Gastrocnemius medialis (tissue), 4 donors: Measurements from ENCODE around the gene AFG1L. TPM values are rescaled to one million over a fixed set of nuclear protein-coding genes. Genes with fewer than 3 reads are reported as not detected.
"Not testable (repeated sequence)": the region's sequence is repeated elsewhere in the genome, so short reads cannot be mapped to it uniquely, and the experiment has no call there.

Source experiments
- ATAC-seq, 2 donors: fragments of 150-250 bp; one replicate each; pipeline ENCODE4 v1.9.1; 2016
- DNase-seq, 2 donors: peaks; one replicate each; pipeline ENCODE4 v3.0.0-alpha.2; 2019
- H3K27ac ChIP-seq, 4 donors: fragments of 200-600 bp; sonication (generic); 1 replicate in 1 of 4; 2 replicates in 3 of 4; pipeline ENCODE4 v1.5.1; 2016 to 2018; ENCODE audit warnings: mild to moderate bottlenecking in 2 of 4, moderate library complexity in 1 of 4
- H3K27me3 ChIP-seq, 3 donors: fragments of 200-600 bp; sonication (generic) in 2 of 3; 1 replicate in 1 of 3; 2 replicates in 2 of 3; pipeline versions ENCODE4 v1.5.1 to v1.6.0; 2016 to 2019; ENCODE audit warnings: mild to moderate bottlenecking in 1 of 3, moderate library complexity in 1 of 3
- H3K36me3 ChIP-seq, 2 donors: fragments of 200-600 bp; sonication (generic) in 1 of 2; one replicate each; pipeline ENCODE4 v1.5.1; 2017 to 2018
- H3K4me1 ChIP-seq, 2 donors: fragments of 200-600 bp; sonication (generic) in 1 of 2; one replicate each; pipeline ENCODE4 v1.5.1; 2016 to 2017; ENCODE audit warnings: mild to moderate bottlenecking in 2 of 2
- H3K4me3 ChIP-seq, 4 donors: fragments of 200-600 bp; sonication (generic) in 3 of 4; 1 replicate in 1 of 4; 2 replicates in 3 of 4; pipeline ENCODE4 v1.5.1; 2016 to 2019; ENCODE audit warnings: mild to moderate bottlenecking in 2 of 4
- H3K9me3 ChIP-seq, 3 donors: fragments of 200-600 bp; sonication (generic) in 2 of 3; 1 replicate in 1 of 3; 2 replicates in 2 of 3; pipeline ENCODE4 v1.5.1; 2016 to 2019
- POLR2A ChIP-seq, 2 donors: fragments of 450-650 bp; IDR thresholded peaks; one replicate each; pipeline ENCODE4 v1.6.1; 2017; ENCODE audit warnings: antibody characterized with exemption in 2 of 2, mild to moderate bottlenecking in 2 of 2, moderate library complexity in 2 of 2
- in situ Hi-C, 4 donors: fragments of 200-750 bp; cut with MboI; loops; one replicate each; pipeline versions ENCODE4 v1.15.0 to v1.8.0; 2017; ENCODE audit warnings: low sequenced_read_pairs in 4 of 4
- intact Hi-C: fragments of 100-400 bp; cut with DNase I; formaldehyde crosslinking; loops from one replicate; pipeline ENCODE4 v1.15.1; 2023; ENCODE audit warnings: low total_unique reads
- total RNA-seq, 4 donors: library from RNA; depleted of rRNA; stranded (reverse); fragments of >200 nt; gene quantifications; one replicate each; pipeline versions ENCODE4 v1.1.0 to v1.2.3, GENCODE V29; 2016
- TF ChIP-seq, protein P1 (sequence below), 5 experiments: fragments of 450-650 bp in 3 of 5; fragments of 200-600 bp in 2 of 5; sonication (generic) in 2 of 5; IDR thresholded peaks in 4 of 5; conservative IDR thresholded peaks in 1 of 5; 1 replicate in 4 of 5; 2 replicates in 1 of 5; pipeline ENCODE4 v1.5.1; 2016 to 2019; ENCODE audit warnings: antibody characterized with exemption in 5 of 5, mild to moderate bottlenecking in 3 of 5, moderate library complexity in 3 of 5

AFG1L gene
- total RNA-seq, 4 donors from 2014 or later: 2.1 to 7.0 (median 2.6) TPM

DNA sequence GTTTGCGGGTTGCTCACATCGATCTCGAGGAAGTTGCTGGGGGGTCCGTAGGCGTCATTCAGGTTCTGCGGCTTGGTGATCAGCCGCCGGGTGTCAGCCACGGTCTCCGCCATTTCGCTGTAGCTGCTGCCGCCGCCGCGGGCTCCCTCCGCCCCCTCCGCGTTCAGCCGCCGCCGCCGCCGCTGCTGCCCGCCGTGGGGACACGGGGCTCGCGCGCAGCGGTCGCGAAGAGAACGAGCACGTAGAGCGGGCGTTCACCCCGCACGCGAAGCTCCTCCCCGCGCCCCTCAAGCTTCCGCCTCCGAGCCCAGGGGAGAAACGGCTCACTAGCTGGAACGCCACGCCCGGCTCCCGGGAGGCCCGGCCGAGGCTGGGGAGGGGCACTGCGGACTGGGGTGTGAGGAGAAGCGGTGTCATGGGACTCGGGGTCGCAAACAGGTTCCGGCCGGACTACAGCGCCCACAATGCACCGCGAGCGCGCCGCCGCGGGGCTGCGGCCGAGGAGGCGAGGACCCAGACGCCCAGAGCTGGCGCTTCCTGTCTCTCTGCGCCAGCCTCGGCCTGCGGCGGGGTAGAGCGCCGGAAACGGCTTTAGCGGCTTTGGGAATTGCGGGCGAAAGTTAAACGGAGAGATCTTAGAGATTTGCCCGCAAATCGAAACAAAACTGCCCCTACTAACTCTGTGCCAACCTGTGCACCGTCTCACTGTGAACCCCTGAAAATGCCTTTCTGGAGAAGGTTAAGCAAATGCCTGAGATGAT, 33.9 kb upstream of the AFG1L start, which contains the start of gene SNX3:
Gene SNX3 (minus strand): TSS at position 232 of the 761 bp plus-strand sequence. CDS start 119 bp downstream, at position 113.
- Histone ChIP-seq H3K4me3 (peak within 1 kb of the TSS; percentile 68 to 97 (median 90)), H3K27me3 (no peaks in the 10 kb centered on the region), H3K9me3 (no peaks in the 10 kb centered on the region), H3K4me1 (peaks cover 30 to 31% of the 10 kb centered on the region in 2 donors), H3K27ac (peak within 1 kb of the TSS; percentile 96 to 99 (median 98)), H3K36me3 (no peaks in the 10 kb centered on the region)
- DNase-seq: peak; percentile 96 to 97
- in situ Hi-C loops (no loop called here), intact Hi-C loops (loop anchor here (1.0 to 10.0 kb wide), 5 partner anchors 33 to 834 kb away; partner anchors contain the start of genes CEP57L1, SEC63 and SESN1)
- ATAC-seq: peak; percentile 93 to 95
- peak; percentile 88 to 94 for TF ChIP-seq POLR2A (IDR thresholded peaks at IDR 0.05)
- TF ChIP-seq, protein P1, sequence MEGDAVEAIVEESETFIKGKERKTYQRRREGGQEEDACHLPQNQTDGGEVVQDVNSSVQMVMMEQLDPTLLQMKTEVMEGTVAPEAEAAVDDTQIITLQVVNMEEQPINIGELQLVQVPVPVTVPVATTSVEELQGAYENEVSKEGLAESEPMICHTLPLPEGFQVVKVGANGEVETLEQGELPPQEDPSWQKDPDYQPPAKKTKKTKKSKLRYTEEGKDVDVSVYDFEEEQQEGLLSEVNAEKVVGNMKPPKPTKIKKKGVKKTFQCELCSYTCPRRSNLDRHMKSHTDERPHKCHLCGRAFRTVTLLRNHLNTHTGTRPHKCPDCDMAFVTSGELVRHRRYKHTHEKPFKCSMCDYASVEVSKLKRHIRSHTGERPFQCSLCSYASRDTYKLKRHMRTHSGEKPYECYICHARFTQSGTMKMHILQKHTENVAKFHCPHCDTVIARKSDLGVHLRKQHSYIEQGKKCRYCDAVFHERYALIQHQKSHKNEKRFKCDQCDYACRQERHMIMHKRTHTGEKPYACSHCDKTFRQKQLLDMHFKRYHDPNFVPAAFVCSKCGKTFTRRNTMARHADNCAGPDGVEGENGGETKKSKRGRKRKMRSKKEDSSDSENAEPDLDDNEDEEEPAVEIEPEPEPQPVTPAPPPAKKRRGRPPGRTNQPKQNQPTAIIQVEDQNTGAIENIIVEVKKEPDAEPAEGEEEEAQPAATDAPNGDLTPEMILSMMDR (IDR thresholded peaks at IDR 0.05 in 4 of 5, conservative IDR thresholded peaks at IDR 0.05 in 1 of 5): peak in 2 of 5 experiments; percentile 25 to 26

DNA sequence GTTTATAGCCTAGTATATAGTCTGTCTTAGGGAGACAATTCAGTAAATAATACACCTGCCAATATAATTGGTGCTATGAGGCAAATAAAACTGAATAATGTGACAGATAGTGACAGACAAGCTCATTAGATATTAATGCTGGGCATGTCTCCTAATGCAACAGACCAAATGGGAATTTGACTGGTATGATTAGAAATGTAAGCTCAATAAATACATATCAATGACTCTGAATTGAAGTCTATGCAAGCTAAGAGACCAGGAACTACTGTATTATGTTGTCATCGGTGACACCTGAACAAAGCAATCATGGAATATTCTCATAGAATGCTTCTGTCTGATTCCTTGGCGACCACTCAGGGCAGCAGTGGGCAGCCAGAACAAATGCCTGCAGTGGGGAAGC, 31.5 kb upstream of the AFG1L start:
- H3K9me3 ChIP-seq: no peaks in the 10 kb centered on the region
- in situ Hi-C loops: no loop called here
- no peak overlapping the region for H3K4me3 ChIP-seq
- no peak overlapping the region for H3K27ac ChIP-seq
- TF ChIP-seq POLR2A (IDR thresholded peaks at IDR 0.05): no peak
- TF ChIP-seq, protein P1 (IDR thresholded peaks at IDR 0.05 in 4 of 5, conservative IDR thresholded peaks at IDR 0.05 in 1 of 5): no peak
- H3K4me1 ChIP-seq: peaks cover 12 to 15% of the 10 kb centered on the region in 2 donors
- ATAC-seq (no peak), DNase-seq (no peak)
- H3K27me3 ChIP-seq: no peaks in the 10 kb centered on the region
- intact Hi-C loops: loop anchor here (5.0 to 10.0 kb wide), 3 partner anchors 131 to 831 kb away; partner anchors contain the start of genes CEP57L1, SEC63 and SESN1
- no peaks in the 10 kb centered on the region for H3K36me3 ChIP-seq

DNA sequence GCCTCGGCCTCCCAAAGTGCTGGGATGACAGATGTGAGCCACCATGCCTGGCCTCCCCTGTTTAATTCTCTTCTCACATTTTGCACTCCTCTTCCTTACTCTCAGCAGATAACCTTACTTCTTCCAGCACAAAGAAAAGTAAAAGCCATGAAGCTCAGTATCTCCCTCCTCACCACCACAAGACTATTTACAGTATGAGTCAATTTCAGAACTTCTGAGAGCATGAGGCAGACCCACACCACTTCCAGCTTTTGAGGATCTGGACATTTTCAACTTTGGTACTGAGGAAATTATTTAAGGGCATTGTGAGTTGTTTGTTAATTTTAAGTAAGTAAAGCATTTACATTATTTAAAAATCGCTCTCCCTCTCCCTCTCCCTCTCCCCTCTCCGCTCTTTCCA, 26.0 kb upstream of the AFG1L start:
- H3K27ac ChIP-seq: no peak overlapping the region
- H3K36me3 ChIP-seq: no peaks in the 10 kb centered on the region
- H3K4me1 ChIP-seq: no peaks in the 10 kb centered on the region
- in situ Hi-C loops (no loop called here), intact Hi-C loops (loop anchor here (10.0 kb wide), 2 partner anchors 314 to 826 kb away; partner anchors contain the start of genes CEP57L1, SEC63 and SESN1)
- H3K27me3 ChIP-seq: no peaks in the 10 kb centered on the region
- no peak for TF ChIP-seq POLR2A (IDR thresholded peaks at IDR 0.05)
- TF ChIP-seq, protein P1 (IDR thresholded peaks at IDR 0.05 in 4 of 5, conservative IDR thresholded peaks at IDR 0.05 in 1 of 5): no peak
- H3K9me3 ChIP-seq: no peaks in the 10 kb centered on the region
- no peak overlapping the region for H3K4me3 ChIP-seq
- DNase-seq (no peak), ATAC-seq (no peak)

DNA sequence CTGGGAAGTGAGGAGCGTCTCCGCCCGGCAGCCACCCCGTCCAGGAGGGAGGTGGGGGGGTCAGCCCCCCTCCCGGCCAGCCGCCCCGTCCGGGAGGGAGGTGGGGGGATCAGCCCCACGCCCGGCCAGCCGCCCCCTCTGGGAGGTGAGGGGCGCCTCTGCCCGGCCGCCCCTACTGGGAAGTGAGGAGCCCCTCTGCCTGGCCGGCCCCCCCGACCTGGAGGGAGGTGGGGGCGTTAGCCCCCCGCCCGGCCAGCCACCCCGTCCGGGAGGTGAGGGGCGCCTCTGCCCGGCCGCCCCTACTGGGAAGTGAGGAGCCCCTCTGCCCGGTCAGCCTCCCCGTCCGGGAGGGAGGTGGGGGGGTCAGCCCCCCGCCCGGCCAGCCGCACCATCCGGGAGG, 24.9 kb upstream of the AFG1L start:
- H3K4me3 ChIP-seq, H3K4me1 ChIP-seq, H3K27ac ChIP-seq, H3K36me3 ChIP-seq, in situ Hi-C loops, H3K9me3 ChIP-seq, DNase-seq, ATAC-seq, H3K27me3 ChIP-seq: not testable (repeated sequence)
- intact Hi-C loops: loop anchor here (10.0 kb wide), 2 partner anchors 315 to 825 kb away; partner anchors contain the start of genes CEP57L1, SEC63 and SESN1

DNA sequence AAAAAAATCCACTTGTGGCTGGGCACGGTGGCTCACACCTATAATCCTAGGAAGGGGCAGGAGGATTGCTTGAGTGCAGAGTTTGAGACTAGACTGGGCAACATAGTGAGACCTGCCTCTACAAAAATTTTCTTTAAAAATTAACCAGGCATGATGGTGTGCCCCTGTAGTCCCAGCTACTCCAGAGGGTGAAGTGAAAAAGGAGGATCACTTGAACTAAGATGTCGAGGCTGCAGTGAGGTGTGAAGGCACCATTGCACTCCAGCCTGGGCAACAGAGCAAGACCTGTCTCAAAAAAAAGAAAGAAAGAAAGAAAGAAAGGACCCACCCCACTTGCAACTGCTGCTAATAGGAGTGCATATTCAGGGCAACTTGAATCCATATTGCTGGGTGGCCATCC, 20.3 kb upstream of the AFG1L start:
- in situ Hi-C loops (no loop called here), intact Hi-C loops (no loop called here)
- Histone ChIP-seq H3K36me3 (no peaks in the 10 kb centered on the region), H3K9me3 (no peaks in the 10 kb centered on the region), H3K4me3 (no peak overlapping the region), H3K4me1 (no peaks in the 10 kb centered on the region), H3K27ac (no peak overlapping the region), H3K27me3 (no peaks in the 10 kb centered on the region)
- no peak for TF ChIP-seq POLR2A (IDR thresholded peaks at IDR 0.05)
- TF ChIP-seq, protein P1 (IDR thresholded peaks at IDR 0.05 in 4 of 5, conservative IDR thresholded peaks at IDR 0.05 in 1 of 5): no peak
- ATAC-seq (no peak), DNase-seq (no peak)
